Right ventricle myocardium superior (tissue), 1 donor: ENCODE results near the gene POU2F2. TPM values are rescaled to one million over a fixed set of nuclear protein-coding genes. Genes with fewer than 3 reads are reported as not detected.

Experiments
- ATAC-seq: fragments of 200-7000 bp; cut with Tn5 transposase; one replicate; pipeline ENCODE4 v1.9.1; 2020; ENCODE audit warnings: mild to moderate bottlenecking; ENCODE audit not compliant: poor library complexity
- DNase-seq: peaks from one replicate; pipeline ENCODE4 v3.0.0-alpha.2; 2020
- intact Hi-C: fragments of 100-400 bp; cut with DNase I; formaldehyde crosslinking; loops from one replicate; pipeline ENCODE4 v1.11.2; 2022
- total RNA-seq: library from RNA; stranded (reverse); fragmentation: NEBNext Ultra II Directional; extraction: Animal tissue kit (Norgen Biotek cat#: 25700); gene quantifications from one replicate; pipeline ENCODE4 v1.2.1, GENCODE V29; 2021
- donor health status: DM: no; HTN: yes; CAD: no; lungs with severe emphysema.

The POU2F2 gene
- total RNA-seq, 1 donor from 2014 or later, result 0.91 TPM

- intact Hi-C loops, result no loop called here
- DNase-seq (no peak), ATAC-seq (no peak)
Observed at GRCh38 chr19:42091300-42091699, 40.9 kb downstream of the POU2F2 start.

- DNase-seq, result no peak
- no peak for ATAC-seq
- intact Hi-C loops, result no loop called here
Observed at GRCh38 chr19:42090672-42091071, 41.6 kb downstream of the POU2F2 start.

- DNase-seq, result no peak
- intact Hi-C loops, result loop anchor here (10.0 kb wide), 1 partner anchor 95 kb away; the partner anchor contains the start of gene ATP1A3
Observed at GRCh38 chr19:42089772-42090171, 42.5 kb downstream of the POU2F2 start.

GRCh38 chr19:42089191-42089750, 43.0 kb downstream of the POU2F2 start:
- DNase-seq (no peak), ATAC-seq (no peak)
- intact Hi-C loops, result loop anchor here (10.0 kb wide), 1 partner anchor 94 kb away; the partner anchor contains the start of gene ATP1A3

More at GRCh38 chr19:42089772-42090171, 42.5 kb downstream of the POU2F2 start:
- ATAC-seq, result no peak

GRCh38 chr19:42088471-42089190, 43.6 kb downstream of the POU2F2 start:
- intact Hi-C loops, result loop anchor here (10.0 kb wide), 1 partner anchor 94 kb away; the partner anchor contains the start of gene ATP1A3
- DNase-seq (no peak), ATAC-seq (no peak)

- intact Hi-C loops, result loop anchor here (10.0 kb wide), 1 partner anchor 92 kb away; the partner anchor contains the start of gene ATP1A3
- DNase-seq (no peak), ATAC-seq (no peak)
Observed at GRCh38 chr19:42086770-42087550, 45.3 kb downstream of the POU2F2 start.

GRCh38 chr19:42086188-42086736, 46.0 kb downstream of the POU2F2 start:
- DNase-seq (no peak), ATAC-seq (no peak)
- intact Hi-C loops, result loop anchor here (10.0 kb wide), 1 partner anchor 91 kb away; the partner anchor contains the start of gene ATP1A3

GRCh38 chr19:42083537-42083936, 48.7 kb downstream of the POU2F2 start:
- intact Hi-C loops, result loop anchor here (10.0 kb wide), 1 partner anchor 89 kb away; the partner anchor contains the start of gene ATP1A3
- ATAC-seq (no peak), DNase-seq (no peak)

- ATAC-seq, result peak; percentile 16
- no peak for DNase-seq
- intact Hi-C loops, result loop anchor here (10.0 kb wide), 1 partner anchor 87 kb away; the partner anchor contains the start of gene ATP1A3
Observed at GRCh38 chr19:42081584-42082203, 50.6 kb downstream of the POU2F2 start.

GRCh38 chr19:42080764-42081375, 51.4 kb downstream of the POU2F2 start:
- intact Hi-C loops, result loop anchor here (10.0 kb wide), 1 partner anchor 86 kb away; the partner anchor contains the start of gene ATP1A3
- no peak for ATAC-seq
- no peak for DNase-seq

- ATAC-seq, result no peak
- no peak for DNase-seq
- intact Hi-C loops, result loop anchor here (10.0 kb wide), 1 partner anchor 85 kb away; the partner anchor contains the start of gene ATP1A3
Observed at GRCh38 chr19:42079886-42080763, 52.1 kb downstream of the POU2F2 start.

GRCh38 chr19:42079276-42079669, 53.0 kb downstream of the POU2F2 start:
- intact Hi-C loops, result no loop called here
- no peak for ATAC-seq
- no peak for DNase-seq

- DNase-seq (no peak), ATAC-seq (no peak)
- intact Hi-C loops, result no loop called here
Observed at GRCh38 chr19:42078538-42079275, 53.5 kb downstream of the POU2F2 start.

- DNase-seq (no peak), ATAC-seq (no peak)
- intact Hi-C loops, result no loop called here
Observed at GRCh38 chr19:42078058-42078457, 54.2 kb downstream of the POU2F2 start.

- DNase-seq (peak; percentile 67), ATAC-seq (no peak)
Observed at GRCh38 chr19:42076380-42076944, 55.8 kb downstream of the POU2F2 start.

More at GRCh38 chr19:42076380-42076944, 55.8 kb downstream of the POU2F2 start:
- intact Hi-C loops, result no loop called here
